UCSD-AML1 (cell line): ENCODE data around the gene PRDM5.

ENCODE experiments used
- DNase-seq: peaks from one replicate; lab custom pipeline; 2025; ENCODE audit not compliant: unreplicated experiment; lab: John Stamatoyannopoulos, UW

PRDM5 gene

DNA sequence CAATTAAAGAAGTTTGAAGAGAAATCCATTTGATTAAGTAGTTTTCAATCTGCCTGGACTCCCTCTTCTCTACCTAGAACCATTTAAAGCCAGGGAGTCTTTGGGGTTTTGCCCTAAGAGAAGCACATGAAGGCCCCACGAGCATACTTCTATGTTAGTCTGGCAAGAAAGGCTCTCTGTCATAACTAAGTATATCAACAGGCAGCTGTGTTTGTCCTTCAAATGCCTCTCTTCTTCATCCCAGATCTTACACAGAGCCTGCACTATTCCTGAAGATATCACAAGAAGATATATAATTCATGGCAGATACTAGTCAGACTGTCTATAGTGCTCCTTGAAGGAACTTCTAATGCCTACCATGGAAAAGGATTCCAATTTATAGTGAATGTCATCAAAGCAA, 206.2 kb downstream of the PRDM5 start:
- DNase-seq = no peak

- DNase-seq = no peak
Observed at GRCh38 chr4:120714417-120715010, 208.0 kb downstream of the PRDM5 start.

DNA sequence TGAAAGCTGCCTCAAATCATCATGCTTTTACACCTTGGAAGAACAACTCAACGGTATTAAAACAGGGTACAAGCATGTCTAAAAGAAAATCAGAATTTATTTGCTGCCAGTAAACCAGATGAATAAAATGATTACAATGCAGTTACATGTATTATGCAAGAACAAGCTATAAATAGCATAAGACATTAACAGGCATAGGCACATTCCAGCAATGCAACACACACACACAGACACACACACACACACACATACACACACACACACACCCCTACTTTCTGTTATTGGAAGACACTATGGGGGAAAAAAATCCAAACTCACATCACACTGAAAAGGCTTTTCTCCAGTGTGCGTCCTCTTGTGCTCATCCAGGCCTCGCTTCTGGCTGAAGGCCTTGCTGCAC, 212.5 kb downstream of the PRDM5 start:
- no peak for DNase-seq

DNA sequence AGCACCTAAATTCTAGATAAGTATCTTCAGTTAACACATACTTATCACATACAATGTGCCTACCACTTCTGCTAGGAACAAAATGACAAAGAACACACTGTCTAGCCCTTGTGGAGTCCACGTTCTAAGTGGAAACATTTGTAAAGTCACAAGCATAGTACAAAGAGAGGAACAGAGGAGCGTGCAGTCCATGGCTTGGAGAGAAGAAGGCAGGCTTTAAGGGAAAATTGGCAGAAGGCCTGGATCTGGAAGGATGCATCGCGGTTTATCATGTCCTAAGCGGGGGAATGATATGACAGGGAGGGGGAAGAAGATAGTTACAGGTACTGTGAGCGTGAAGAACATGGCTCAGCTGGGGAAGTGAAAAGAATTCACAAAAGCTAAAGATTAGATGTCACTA, 218.0 kb downstream of the PRDM5 start:
- no peak for DNase-seq

- DNase-seq = no peak
Observed at GRCh38 chr4:120703908-120704307, 218.6 kb downstream of the PRDM5 start.

DNA sequence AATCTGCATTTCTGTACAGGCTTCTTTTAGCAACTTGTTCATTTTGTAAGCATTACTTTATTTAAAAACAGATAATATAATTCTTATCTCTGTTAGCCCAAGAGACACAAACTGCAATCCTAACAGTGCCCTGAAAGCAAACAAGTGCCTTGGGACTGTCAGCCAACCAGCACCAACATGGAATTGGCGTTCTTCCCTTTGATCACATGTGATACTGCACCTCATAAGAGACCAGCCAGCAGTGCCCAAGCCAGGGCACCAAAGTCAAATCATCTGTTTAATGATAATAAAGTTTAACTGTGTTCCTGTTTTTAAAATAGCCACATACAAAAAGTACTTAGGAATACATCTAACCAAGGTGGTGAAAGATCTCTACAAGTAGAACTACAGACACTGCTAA, 223.2 kb downstream of the PRDM5 start:
- DNase-seq = no peak

DNA sequence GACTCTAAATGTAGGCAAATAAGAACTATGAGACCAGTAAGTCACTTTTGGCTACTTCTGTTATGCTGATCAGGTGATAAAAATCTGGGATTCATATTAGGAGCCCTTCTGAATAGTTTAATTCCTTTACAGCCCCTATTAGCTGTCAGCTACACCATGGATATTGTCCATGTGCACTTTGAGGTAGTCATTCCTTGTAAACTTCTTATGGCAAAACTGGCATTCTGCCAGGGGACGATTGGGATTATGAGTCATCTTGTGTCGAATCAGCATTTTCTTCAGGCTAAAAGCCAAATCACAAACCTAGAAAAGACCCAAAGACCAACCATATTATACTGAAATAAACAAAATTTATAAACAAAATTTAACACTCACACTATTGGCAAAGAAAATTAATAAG, 227.6 kb downstream of the PRDM5 start:
- no peak for DNase-seq

- DNase-seq = no peak
Observed at GRCh38 chr4:120693816-120694215, 228.7 kb downstream of the PRDM5 start.

DNA sequence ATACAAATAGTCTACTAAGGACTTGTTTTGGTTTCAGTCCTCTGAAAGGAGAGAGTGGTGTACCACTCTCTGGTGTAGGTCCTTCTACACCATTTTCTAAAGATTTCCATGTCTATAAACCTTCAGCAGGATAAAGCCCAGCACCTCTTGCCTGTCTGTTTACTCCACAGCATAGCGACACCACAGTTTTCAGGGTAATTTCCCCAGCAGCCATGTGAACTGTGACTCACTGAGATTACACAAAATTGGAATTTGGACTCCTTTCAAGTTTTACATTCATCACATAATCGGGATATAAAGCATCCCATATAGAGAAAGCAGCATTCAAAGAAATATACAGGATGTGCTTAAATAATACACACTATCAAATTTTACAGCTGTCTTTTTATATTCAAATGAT, 229.6 kb downstream of the PRDM5 start:
- no peak for DNase-seq

GRCh38 chr4:120691536-120691935, 231.0 kb downstream of the PRDM5 start:
- DNase-seq = no peak

- DNase-seq = no peak
Observed at GRCh38 chr4:120691106-120691505, 231.4 kb downstream of the PRDM5 start.

- DNase-seq = no peak
Observed at GRCh38 chr4:120688791-120689190, 233.7 kb downstream of the PRDM5 start.

DNA sequence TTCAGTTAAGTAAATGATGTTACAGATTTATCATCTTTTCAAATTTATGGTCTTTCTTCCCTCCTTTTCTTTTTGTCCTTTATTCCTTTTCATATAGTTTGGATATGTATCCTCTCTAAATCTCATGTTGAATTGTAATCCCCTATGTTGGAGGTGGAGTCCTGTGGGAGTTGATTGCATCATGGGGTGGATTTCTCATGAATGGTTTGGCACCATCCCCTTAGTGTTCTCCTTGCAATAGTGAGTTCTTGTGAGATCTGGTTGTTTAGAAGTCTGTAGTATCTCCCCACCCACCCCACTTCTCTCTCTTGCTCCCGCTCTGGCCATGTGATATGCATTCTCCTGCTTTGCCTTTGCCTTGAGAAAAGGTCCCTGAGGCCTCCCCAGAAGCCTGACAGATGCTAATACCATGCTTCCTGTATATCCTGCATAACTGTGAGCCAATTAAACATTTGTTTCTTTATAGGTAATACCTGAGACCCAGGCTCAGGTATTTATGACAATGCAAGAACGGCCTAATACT, 236.7 kb downstream of the PRDM5 start:
- DNase-seq = no peak

DNA sequence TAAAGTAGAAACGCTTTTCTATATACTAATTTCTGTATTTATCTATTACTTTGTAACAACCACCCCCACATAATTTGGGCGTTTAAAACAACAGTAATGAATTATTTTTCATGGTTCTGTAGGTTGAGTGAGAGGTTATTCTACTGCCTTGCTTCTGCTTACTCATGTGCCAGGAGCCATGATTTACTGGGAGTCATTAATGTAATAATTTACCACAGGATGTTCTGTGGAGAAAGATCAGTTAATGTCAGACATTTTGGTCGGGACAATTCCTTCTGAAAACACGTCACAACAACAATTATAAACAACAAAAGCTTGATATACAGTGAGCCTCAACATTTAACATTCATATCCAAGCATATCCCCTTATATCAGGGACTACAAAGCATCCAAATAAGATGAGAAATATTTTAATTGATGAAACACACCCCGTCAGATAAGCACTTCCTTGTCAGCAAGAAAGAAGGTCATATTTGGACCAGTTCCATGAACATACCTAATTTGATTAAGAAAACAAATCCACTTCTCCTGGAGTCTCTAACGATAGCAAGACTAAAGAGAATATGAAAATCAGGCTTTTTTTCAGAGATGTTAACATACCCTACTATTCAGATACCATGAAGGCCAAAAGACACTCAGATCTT, 238.5 kb downstream of the PRDM5 start:
- no peak for DNase-seq

GRCh38 chr4:120682981-120683380, 239.5 kb downstream of the PRDM5 start:
- DNase-seq = no peak

DNA sequence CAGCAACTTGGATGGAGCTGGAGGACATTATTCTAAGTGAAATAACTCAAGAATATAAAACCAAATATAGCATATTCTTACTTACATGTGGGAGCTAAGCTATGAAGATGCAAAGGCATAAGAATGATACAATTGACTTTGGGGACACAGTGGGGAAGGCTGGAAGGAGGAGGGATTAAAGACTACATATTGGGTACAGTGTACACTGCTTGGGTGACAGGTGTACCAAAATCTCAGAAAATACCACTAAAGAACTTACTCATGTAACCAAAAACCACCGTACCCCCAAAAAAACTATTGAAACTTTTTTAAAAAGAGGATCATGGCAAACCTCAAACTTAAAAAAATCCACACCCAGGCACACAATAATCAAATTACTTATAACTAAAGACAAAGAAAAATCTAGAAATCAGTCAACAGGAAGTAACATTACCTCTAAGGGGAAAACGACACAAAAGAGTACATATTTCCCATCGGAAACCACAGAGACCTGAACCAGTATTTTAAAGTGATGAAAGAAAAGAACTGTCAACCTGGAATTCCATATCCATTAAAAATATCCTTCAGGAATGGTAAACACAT, 241.8 kb downstream of the PRDM5 start:
- no peak for DNase-seq

DNA sequence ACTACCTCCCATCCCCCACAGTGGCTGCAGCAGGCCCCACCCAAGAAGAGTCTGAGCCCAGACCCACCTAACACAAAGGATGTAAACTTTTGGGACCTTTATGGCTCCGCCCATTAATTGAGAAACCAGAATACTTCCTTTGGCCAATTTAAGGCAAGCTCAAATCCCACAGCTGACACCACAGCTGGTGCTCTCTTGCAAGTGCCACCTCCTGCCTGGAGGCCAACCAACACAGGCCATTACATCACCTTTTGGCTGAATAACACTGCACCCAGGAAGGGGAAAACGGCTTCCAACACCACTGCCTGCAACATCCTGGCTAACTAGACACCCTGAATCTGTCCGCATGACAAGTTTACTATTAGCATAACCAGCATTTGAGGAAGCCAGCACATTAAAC, 248.8 kb downstream of the PRDM5 start:
- DNase-seq = no peak

- no peak for DNase-seq
Observed at GRCh38 chr4:120672558-120673147, 249.9 kb downstream of the PRDM5 start.

- no peak for DNase-seq
Observed at GRCh38 chr4:120672076-120672475, 250.4 kb downstream of the PRDM5 start.

DNA sequence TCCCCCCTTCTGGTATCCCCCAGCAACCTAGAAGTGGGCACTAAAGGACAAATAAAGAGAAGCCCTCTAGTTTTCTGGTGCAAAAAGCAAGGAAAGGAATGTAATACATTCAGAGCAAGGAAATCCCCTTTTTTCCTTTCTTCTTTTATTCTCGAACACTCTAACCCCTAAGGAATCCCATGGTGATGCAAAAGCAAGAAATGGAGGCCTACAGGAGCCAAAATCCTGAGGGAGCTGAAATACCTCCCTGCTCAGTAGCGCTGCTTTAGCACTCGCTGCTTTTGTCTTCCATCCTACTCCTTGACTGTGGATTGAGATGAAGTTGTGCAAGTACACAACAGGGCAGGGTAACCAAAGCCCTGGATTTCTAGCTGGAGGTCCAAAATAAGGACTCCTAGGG, 251.0 kb downstream of the PRDM5 start:
- DNase-seq = no peak

- no peak for DNase-seq
Observed at GRCh38 chr4:120667102-120667501, 255.4 kb downstream of the PRDM5 start.

- DNase-seq = no peak
Observed at GRCh38 chr4:120664851-120665250, 257.7 kb downstream of the PRDM5 start.
